OCI-LY7 (cell line): ENCODE measurements around the gene CCSAP. TPM values are rescaled to one million over a fixed set of nuclear protein-coding genes. Genes with fewer than 3 reads are reported as not detected.

ENCODE experiments used
- BruUV-seq: library from RNA; stranded (reverse); fragments of 400-500 nt; replicated peaks from 2 replicates; lab custom pipeline; 2021; lab: Mats Ljungman, UMichigan
- CTCF ChIA-PET: fragments of 300-600 bp; sonication (Branson Sonifier 250); formaldehyde crosslinking; loops from one replicate; lab custom pipeline; 2022; ENCODE audit warnings: antibody characterized with exemption; ENCODE audit not compliant: unreplicated experiment; lab: Charles Lee
- POLR2A ChIA-PET: fragments of 300-600 bp; sonication (Branson Sonifier 250); formaldehyde crosslinking; loops from one replicate; lab custom pipeline; 2022; ENCODE audit warnings: antibody characterized with exemption; lab: Charles Lee
- DNase-seq: peaks from one replicate; pipeline ENCODE4 v3.0.0-alpha.2; 2015; ENCODE audit warnings: low spot score
- H2AFZ ChIP-seq: fragments of 200-600 bp; sonication (generic), shearing (Covaris generic); 2 replicates; pipeline ENCODE4 v1.6.1; 2014; ENCODE audit warnings: mild to moderate bottlenecking, antibody characterized with exemption, low read length, moderate library complexity
- H3K27ac ChIP-seq: fragments of 200-600 bp; sonication (generic); 2 replicates; pipeline ENCODE4 v1.5.1; 2014; ENCODE audit warnings: mixed run types, low read depth, mild to moderate bottlenecking, moderate library complexity, low read length, inconsistent platforms; ENCODE audit not compliant: poor library complexity, severe bottlenecking
- H3K36me3 ChIP-seq: fragments of 200-600 bp; sonication (generic); 2 replicates; pipeline ENCODE4 v1.6.1; 2014; ENCODE audit warnings: mild to moderate bottlenecking, antibody characterized with exemption, low read length, moderate library complexity, mixed read lengths; ENCODE audit not compliant: insufficient read depth
- H3K4me1 ChIP-seq: fragments of 200-600 bp; sonication (generic); 2 replicates; pipeline ENCODE4 v1.5.1; 2014; ENCODE audit warnings: mild to moderate bottlenecking, low read length; ENCODE audit not compliant: insufficient read depth, poor library complexity, severe bottlenecking
- H3K4me2 ChIP-seq: fragments of 200-600 bp; sonication (generic); 2 replicates; pipeline ENCODE4 v1.6.1; 2014; ENCODE audit warnings: mild to moderate bottlenecking, low read length
- H3K4me3 ChIP-seq: fragments of 200-600 bp; sonication (generic); 2 replicates; pipeline ENCODE4 v1.5.1; 2014; ENCODE audit warnings: mild to moderate bottlenecking, low read depth, low read length; ENCODE audit not compliant: poor library complexity, severe bottlenecking
- H3K79me2 ChIP-seq: fragments of 200-600 bp; sonication (generic); 2 replicates; pipeline ENCODE4 v1.6.1; 2016; ENCODE audit warnings: low read depth, mild to moderate bottlenecking, low read length, moderate library complexity, mixed read lengths; ENCODE audit not compliant: insufficient read depth
- H3K9me2 ChIP-seq: fragments of 200-600 bp; sonication (generic); 2 replicates; pipeline ENCODE4 v1.6.1; 2016; ENCODE audit warnings: mild to moderate bottlenecking, low read length, mixed read lengths; ENCODE audit not compliant: insufficient read depth
- H3K9me3 ChIP-seq: fragments of 200-600 bp; sonication (generic); 2 replicates; pipeline ENCODE4 v1.6.1; 2014; ENCODE audit warnings: mild to moderate bottlenecking, mixed run types, low read length, mixed read lengths
- H4K20me1 ChIP-seq: fragments of 200-600 bp; sonication (generic); 2 replicates; pipeline ENCODE4 v1.6.1; 2014; ENCODE audit warnings: mild to moderate bottlenecking, antibody characterized with exemption, low read length, moderate library complexity, mixed read lengths; ENCODE audit not compliant: insufficient read depth
- EZH2phosphoT487 ChIP-seq: fragments of 200-600 bp; sonication (generic); IDR thresholded peaks from 2 replicates; pipeline ENCODE4 v1.6.1; 2018; ENCODE audit warnings: low read depth, borderline replicate concordance, mild to moderate bottlenecking, mixed run types, antibody characterized with exemption, low read length, moderate library complexity, mixed read lengths
- intact Hi-C: fragments of 100-400 bp; cut with micrococcal nuclease; formaldehyde crosslinking; loops from one replicate; pipeline ENCODE4 v1.10.0; 2022; ENCODE audit not compliant: unreplicated experiment
- total RNA-seq, 2 experiments: library from RNA; depleted of rRNA in 1 of 2; stranded (reverse); fragments of >200 nt in 1 of 2; shearing (Covaris generic) in 1 of 2; gene quantifications; 2 replicates each; pipeline ENCODE4 v1.2.3, GENCODE V29; 2014 to 2022
- TF ChIP-seq, protein P1 (sequence below): fragments of 200-600 bp; sonication (generic); conservative IDR thresholded peaks from 2 replicates; pipeline ENCODE4 v1.5.1; 2014; ENCODE audit warnings: mild to moderate bottlenecking, antibody characterized with exemption, low read length, moderate library complexity, mixed read lengths

The CCSAP gene
- total RNA-seq, 2 experiments from 2014 or later: 10.5 to 15.7 TPM

DNA sequence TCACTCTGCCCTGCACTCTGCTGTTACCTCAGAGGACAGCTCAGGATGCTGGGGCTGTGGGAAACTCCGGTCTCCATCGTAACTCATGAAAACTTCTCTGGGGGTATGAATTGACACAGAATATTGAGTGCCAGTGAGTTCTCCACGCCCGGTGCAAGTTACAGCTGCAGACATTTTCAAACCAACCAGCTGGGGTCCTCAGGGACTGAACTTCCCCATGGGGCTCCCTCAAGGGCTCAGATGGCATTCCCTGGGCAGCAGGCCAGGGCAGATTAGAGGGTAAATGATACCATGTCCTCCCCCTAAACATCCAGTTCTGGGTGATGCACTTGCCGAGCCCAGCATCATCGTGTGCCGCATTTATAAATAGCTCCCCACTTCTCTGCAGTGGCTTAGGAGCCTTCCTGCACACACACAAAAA, 27.8 kb upstream of the CCSAP start:
- H3K79me2 ChIP-seq: no peaks in the 10 kb centered on the region
- TF ChIP-seq EZH2phosphoT487: no peak
- TF ChIP-seq, protein P1, sequence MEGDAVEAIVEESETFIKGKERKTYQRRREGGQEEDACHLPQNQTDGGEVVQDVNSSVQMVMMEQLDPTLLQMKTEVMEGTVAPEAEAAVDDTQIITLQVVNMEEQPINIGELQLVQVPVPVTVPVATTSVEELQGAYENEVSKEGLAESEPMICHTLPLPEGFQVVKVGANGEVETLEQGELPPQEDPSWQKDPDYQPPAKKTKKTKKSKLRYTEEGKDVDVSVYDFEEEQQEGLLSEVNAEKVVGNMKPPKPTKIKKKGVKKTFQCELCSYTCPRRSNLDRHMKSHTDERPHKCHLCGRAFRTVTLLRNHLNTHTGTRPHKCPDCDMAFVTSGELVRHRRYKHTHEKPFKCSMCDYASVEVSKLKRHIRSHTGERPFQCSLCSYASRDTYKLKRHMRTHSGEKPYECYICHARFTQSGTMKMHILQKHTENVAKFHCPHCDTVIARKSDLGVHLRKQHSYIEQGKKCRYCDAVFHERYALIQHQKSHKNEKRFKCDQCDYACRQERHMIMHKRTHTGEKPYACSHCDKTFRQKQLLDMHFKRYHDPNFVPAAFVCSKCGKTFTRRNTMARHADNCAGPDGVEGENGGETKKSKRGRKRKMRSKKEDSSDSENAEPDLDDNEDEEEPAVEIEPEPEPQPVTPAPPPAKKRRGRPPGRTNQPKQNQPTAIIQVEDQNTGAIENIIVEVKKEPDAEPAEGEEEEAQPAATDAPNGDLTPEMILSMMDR: no peak
- no peak overlapping the region for H3K4me3 ChIP-seq
- no peaks in the 10 kb centered on the region for H4K20me1 ChIP-seq
- no peak overlapping the region for H3K27ac ChIP-seq
- POLR2A ChIA-PET: no interaction called here
- no peaks in the 10 kb centered on the region for H3K9me2 ChIP-seq
- peaks cover 8% of the 10 kb centered on the region; the same call in 1 of the 2 replicates for H3K9me3 ChIP-seq
- CTCF ChIA-PET: no interaction called here
- intact Hi-C loops: no loop called here
- no peak overlapping the region for H2AFZ ChIP-seq
- H3K4me1 ChIP-seq: no peaks in the 10 kb centered on the region
- DNase-seq: no peak
- no peak overlapping the region for H3K4me2 ChIP-seq
- no peaks in the 10 kb centered on the region for H3K36me3 ChIP-seq
- BruUV-seq: no TSS peak

DNA sequence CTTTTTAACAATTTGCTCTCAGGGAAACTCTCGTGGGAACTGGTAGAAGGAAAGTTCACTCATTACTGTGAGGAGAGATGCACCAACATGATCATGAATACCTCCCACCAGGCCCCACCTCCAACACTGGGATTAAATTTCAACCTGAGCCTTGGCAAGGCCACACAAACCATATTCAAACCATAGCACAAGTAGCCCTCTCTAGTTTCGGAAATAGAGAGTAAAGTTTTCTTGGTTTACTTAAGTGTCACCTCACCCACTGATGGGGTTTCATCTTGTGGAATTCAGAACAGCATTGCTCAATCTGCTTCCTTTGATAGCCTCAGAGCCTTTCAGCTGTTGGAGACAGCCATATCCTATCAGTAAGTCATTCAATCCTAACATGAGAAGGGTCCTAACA, 25.5 kb upstream of the CCSAP start:
- Histone ChIP-seq H3K27ac (no peak overlapping the region), H3K9me2 (no peaks in the 10 kb centered on the region), H4K20me1 (no peaks in the 10 kb centered on the region), H3K36me3 (no peaks in the 10 kb centered on the region), H3K79me2 (no peaks in the 10 kb centered on the region), H3K9me3 (peaks cover 9% of the 10 kb centered on the region; the same call in 1 of the 2 replicates), H3K4me1 (no peaks in the 10 kb centered on the region), H3K4me3 (no peak overlapping the region), H3K4me2 (no peak overlapping the region), H2AFZ (no peak overlapping the region)
- ChIA-PET POLR2A (no interaction called here), CTCF (no interaction called here)
- BruUV-seq: no TSS peak
- TF ChIP-seq, protein P1: no peak
- TF ChIP-seq EZH2phosphoT487: no peak
- intact Hi-C loops: no loop called here
- no peak for DNase-seq

DNA sequence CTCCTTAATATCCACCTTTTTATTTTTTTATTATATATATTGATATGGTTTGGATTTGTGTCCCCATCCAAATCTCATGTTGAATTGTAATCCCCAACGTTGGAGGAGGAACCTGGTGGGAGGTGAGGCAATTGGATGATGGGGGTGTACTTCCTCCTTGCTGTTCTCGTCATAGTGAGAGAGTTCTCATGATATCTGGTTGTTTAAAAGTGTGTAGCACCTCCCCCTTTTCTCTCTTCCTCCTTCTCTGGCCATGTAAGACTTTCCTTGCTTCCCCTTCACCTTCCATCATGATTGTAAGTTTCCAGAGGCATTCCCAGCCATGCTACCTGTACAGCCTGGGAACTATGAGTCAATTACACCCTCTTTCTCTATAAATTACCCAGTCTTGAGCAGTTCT, 22.7 kb upstream of the CCSAP start:
- Histone ChIP-seq H3K79me2 (no peaks in the 10 kb centered on the region), H3K9me2 (no peaks in the 10 kb centered on the region), H3K4me3 (no peak overlapping the region), H2AFZ (no peak overlapping the region), H3K27ac (no peak overlapping the region), H4K20me1 (no peaks in the 10 kb centered on the region), H3K4me1 (no peaks in the 10 kb centered on the region), H3K4me2 (no peak overlapping the region), H3K36me3 (no peaks in the 10 kb centered on the region), H3K9me3 (peaks cover 9% of the 10 kb centered on the region; the same call in 1 of the 2 replicates)
- ChIA-PET POLR2A (interaction anchor here (0.9 kb wide), 1 partner anchor 76 kb away, joined by 3 read pairs; no protein-coding TSS in a partner anchor), CTCF (no interaction called here)
- no TSS peak for BruUV-seq
- no peak for DNase-seq
- TF ChIP-seq, protein P1: no peak
- TF ChIP-seq EZH2phosphoT487: no peak
- intact Hi-C loops: no loop called here
